Measurements from ENCODE around the gene AKAP12.

The AKAP12 gene

DNA sequence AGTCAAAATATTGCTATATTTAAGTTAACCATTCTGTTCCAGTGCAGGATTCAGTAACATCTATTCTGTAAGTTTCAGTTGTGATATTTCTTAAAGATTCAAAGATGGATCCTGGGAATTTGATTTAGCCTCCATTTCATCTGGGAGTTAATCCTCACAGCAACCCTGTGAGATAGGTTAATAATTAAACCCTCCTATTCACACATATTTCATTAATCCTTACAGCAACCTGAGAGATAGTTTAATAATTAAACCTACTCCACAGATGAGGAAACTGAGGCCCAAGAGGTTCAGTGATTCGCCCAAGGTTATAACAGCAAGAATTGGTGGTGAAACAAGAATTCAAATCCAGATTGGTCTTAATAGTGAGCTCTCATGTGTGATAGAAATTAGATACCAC, 162.5 kb downstream of the AKAP12 start:
- TF ChIP-seq, protein P1, sequence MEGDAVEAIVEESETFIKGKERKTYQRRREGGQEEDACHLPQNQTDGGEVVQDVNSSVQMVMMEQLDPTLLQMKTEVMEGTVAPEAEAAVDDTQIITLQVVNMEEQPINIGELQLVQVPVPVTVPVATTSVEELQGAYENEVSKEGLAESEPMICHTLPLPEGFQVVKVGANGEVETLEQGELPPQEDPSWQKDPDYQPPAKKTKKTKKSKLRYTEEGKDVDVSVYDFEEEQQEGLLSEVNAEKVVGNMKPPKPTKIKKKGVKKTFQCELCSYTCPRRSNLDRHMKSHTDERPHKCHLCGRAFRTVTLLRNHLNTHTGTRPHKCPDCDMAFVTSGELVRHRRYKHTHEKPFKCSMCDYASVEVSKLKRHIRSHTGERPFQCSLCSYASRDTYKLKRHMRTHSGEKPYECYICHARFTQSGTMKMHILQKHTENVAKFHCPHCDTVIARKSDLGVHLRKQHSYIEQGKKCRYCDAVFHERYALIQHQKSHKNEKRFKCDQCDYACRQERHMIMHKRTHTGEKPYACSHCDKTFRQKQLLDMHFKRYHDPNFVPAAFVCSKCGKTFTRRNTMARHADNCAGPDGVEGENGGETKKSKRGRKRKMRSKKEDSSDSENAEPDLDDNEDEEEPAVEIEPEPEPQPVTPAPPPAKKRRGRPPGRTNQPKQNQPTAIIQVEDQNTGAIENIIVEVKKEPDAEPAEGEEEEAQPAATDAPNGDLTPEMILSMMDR (IDR thresholded peaks at IDR 0.05; ENCODE audit: unreplicated experiment in 3 of 3), result no peak
- H3K27me3 Mint-ChIP-seq (ENCODE audit: low read depth), result no peaks in the 10 kb centered on the region
- H3K27ac Mint-ChIP-seq, result peak overlapping the region in 2 of 3 experiments; percentile 13 to 40
- H3K36me3 Mint-ChIP-seq (ENCODE audit: low read depth), result peaks cover 55% of the 10 kb centered on the region
- H3K9me3 Mint-ChIP-seq, result no peaks in the 10 kb centered on the region
- no peak overlapping the region for H3K4me3 Mint-ChIP-seq
- peaks cover 7% of the 10 kb centered on the region for H3K4me1 Mint-ChIP-seq

DNA sequence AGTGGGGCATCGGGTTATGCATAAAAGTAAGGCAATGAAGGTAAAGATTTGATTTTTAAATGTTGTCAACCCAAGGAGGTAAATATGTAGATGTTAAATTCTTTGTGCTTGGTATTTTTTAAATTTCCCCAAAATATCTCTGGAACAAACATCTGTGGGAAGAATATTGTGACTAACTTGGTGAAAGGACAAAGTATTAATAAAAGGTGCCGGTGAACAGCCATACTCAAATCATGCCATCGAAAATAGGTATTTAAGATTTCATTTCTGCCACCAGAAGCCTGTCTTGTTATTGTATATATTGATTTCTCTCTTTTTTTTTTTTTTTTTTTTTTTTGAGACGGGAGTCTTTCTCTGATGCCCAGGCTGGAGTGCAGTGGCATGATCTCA, 164.1 kb downstream of the AKAP12 start:
- no peak overlapping the region for H3K4me3 Mint-ChIP-seq
- H3K9me3 Mint-ChIP-seq, result no peaks in the 10 kb centered on the region
- H3K27me3 Mint-ChIP-seq (ENCODE audit: low read depth), result no peaks in the 10 kb centered on the region
- peaks cover 57% of the 10 kb centered on the region for H3K36me3 Mint-ChIP-seq (ENCODE audit: low read depth)
- peak overlapping the region in 1 of 3 experiments; percentile 9 for H3K27ac Mint-ChIP-seq
- H3K4me1 Mint-ChIP-seq, result peaks cover 3% of the 10 kb centered on the region
- TF ChIP-seq, protein P1 (IDR thresholded peaks at IDR 0.05; ENCODE audit: unreplicated experiment in 3 of 3), result no peak
